Tibial nerve (tissue), 4 donors: ENCODE results near the gene AK4. TPM values are rescaled to one million over a fixed set of nuclear protein-coding genes. Genes with fewer than 3 reads are reported as not detected.

Source experiments
- DNase-seq, 2 donors: peaks; one replicate each; pipeline ENCODE4 v3.0.0-alpha.2; 2019; ENCODE audit warnings: low spot score in 2 of 2
- H3K27ac ChIP-seq, 4 donors: fragments of 200-600 bp; sonication (generic) in 3 of 4; one replicate each; pipeline ENCODE4 v1.5.1; 2017 to 2019; ENCODE audit warnings: mild to moderate bottlenecking in 1 of 4
- H3K27me3 ChIP-seq, 2 donors: fragments of 200-600 bp; sonication (generic) in 1 of 2; one replicate each; pipeline versions ENCODE4 v1.5.1 to v1.6.0; 2017 to 2019
- H3K36me3 ChIP-seq, 3 donors: fragments of 200-600 bp; sonication (generic); one replicate each; pipeline ENCODE4 v1.5.1; 2018 to 2019
- H3K4me1 ChIP-seq, 4 donors: fragments of 200-600 bp; sonication (generic) in 3 of 4; one replicate each; pipeline ENCODE4 v1.5.1; 2017 to 2019
- H3K4me3 ChIP-seq, 4 donors: fragments of 200-600 bp; sonication (generic) in 3 of 4; one replicate each; pipeline ENCODE4 v1.5.1; 2017 to 2019; ENCODE audit warnings: mild to moderate bottlenecking in 1 of 4, moderate library complexity in 1 of 4
- H3K9me3 ChIP-seq, 4 donors: fragments of 200-600 bp; sonication (generic) in 3 of 4; one replicate each; pipeline ENCODE4 v1.5.1; 2017 to 2019
- CTCF ChIP-seq, 5 experiments: fragments of 200-600 bp in 3 of 5; fragments of 450-650 bp in 2 of 5; sonication (generic) in 3 of 5; IDR thresholded peaks; one replicate each; pipeline ENCODE4 v1.5.1; 2016 to 2019; ENCODE audit warnings: antibody characterized with exemption in 5 of 5, mild to moderate bottlenecking in 3 of 5, moderate library complexity in 2 of 5
- EP300 ChIP-seq, 2 donors: sonication (generic); formaldehyde crosslinking; IDR thresholded peaks; one replicate each; pipeline ENCODE4 v1.6.1; 2017; ENCODE audit warnings: antibody characterized with exemption in 2 of 2, mild to moderate bottlenecking in 1 of 2
- POLR2A ChIP-seq, 2 donors: fragments of 450-650 bp; IDR thresholded peaks; one replicate each; pipeline ENCODE4 v1.6.1; 2017; ENCODE audit warnings: antibody characterized with exemption in 2 of 2, mild to moderate bottlenecking in 2 of 2, moderate library complexity in 2 of 2
- WGBS, 2 donors: methylation state at CpG; one replicate each; pipeline ENCODE4 v1.1.5; 2018; 5-methylcytosine and 5-hydroxymethylcytosine counted together
- total RNA-seq, 4 donors: library from RNA; depleted of rRNA; stranded (reverse); fragments of >200 nt; gene quantifications; one replicate each; pipeline ENCODE4 v1.1.0, GENCODE V29; 2016

AK4 gene
- total RNA-seq, 4 donors from 2014 or later = 16.1 to 24.9 (median 19.5) TPM

GRCh38 chr1:65208563-65208973 lies 60.6 kb downstream of the AK4 start:
- Histone ChIP-seq H3K4me3 (no peak overlapping the region), H3K27me3 (no peaks in the 10 kb centered on the region), H3K9me3 (no peaks in the 10 kb centered on the region), H3K27ac (no peak overlapping the region), H3K36me3 (no peaks in the 10 kb centered on the region), H3K4me1 (peaks cover 0 to 6% (median 3%) of the 10 kb centered on the region in 4 donors)
- TF ChIP-seq CTCF (IDR thresholded peaks at IDR 0.05) (no peak), POLR2A (IDR thresholded peaks at IDR 0.05) (no peak), EP300 (IDR thresholded peaks at IDR 0.05) (no peak)
- DNase-seq = no peak
- 73 to 82% methylated on average over 8 of the region's 8 CpGs for WGBS, 2 donors

- no peaks in the 10 kb centered on the region for H3K27me3 ChIP-seq
- DNase-seq = peak in 1 of 2 donors; percentile 73
- 45 to 46% methylated on average over 6 of the region's 6 CpGs for WGBS, 2 donors
- H3K9me3 ChIP-seq = no peaks in the 10 kb centered on the region
- TF ChIP-seq CTCF (IDR thresholded peaks at IDR 0.05) (peak; percentile 62 to 76 (median 63)), EP300 (IDR thresholded peaks at IDR 0.05) (no peak), POLR2A (IDR thresholded peaks at IDR 0.05) (no peak)
- H3K4me1 ChIP-seq = peaks cover 0 to 6% (median 3%) of the 10 kb centered on the region in 4 donors
- no peaks in the 10 kb centered on the region for H3K36me3 ChIP-seq
- H3K27ac ChIP-seq = no peak overlapping the region
- H3K4me3 ChIP-seq = no peak overlapping the region
Observed at GRCh38 chr1:65209005-65209885, 61.2 kb downstream of the AK4 start.

- Histone ChIP-seq H3K27me3 (no peaks in the 10 kb centered on the region), H3K27ac (no peak overlapping the region), H3K36me3 (no peaks in the 10 kb centered on the region), H3K9me3 (no peaks in the 10 kb centered on the region), H3K4me3 (no peak overlapping the region), H3K4me1 (peaks cover 0 to 6% (median 3%) of the 10 kb centered on the region in 4 donors)
- no peak for DNase-seq
- TF ChIP-seq POLR2A (IDR thresholded peaks at IDR 0.05) (no peak), EP300 (IDR thresholded peaks at IDR 0.05) (no peak), CTCF (IDR thresholded peaks at IDR 0.05) (no peak)
- 94 to 95% methylated on average over 5 of the region's 5 CpGs for WGBS, 2 donors
Observed at GRCh38 chr1:65210325-65210724, 62.3 kb downstream of the AK4 start.

DNA sequence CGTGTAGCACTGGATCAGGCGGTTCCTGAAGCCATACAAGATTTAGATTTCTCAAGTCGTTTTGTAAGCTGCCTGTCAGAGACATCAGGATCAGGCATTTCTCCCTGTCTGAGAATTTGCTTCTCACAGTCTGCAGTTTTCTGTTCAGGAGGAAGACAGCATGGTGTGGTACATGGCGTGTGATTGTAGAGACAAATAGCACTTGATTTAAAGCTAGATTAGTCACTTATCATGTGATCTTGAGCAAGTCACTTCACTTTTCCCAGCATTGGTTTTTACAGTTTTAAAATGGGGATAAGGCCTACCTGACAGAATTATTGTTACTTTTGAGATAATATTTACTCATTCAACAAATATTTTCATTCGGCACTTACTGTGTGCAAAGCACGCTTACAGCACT lies 63.3 kb downstream of the AK4 start:
- Histone ChIP-seq H3K4me1 (peaks cover 0 to 6% (median 3%) of the 10 kb centered on the region in 4 donors), H3K27me3 (no peaks in the 10 kb centered on the region), H3K4me3 (no peak overlapping the region), H3K27ac (no peak overlapping the region), H3K9me3 (no peaks in the 10 kb centered on the region), H3K36me3 (no peaks in the 10 kb centered on the region)
- DNase-seq = no peak
- 91 to 95% methylated on average over 6 of the region's 6 CpGs for WGBS, 2 donors
- TF ChIP-seq EP300 (IDR thresholded peaks at IDR 0.05) (no peak), POLR2A (IDR thresholded peaks at IDR 0.05) (no peak)

DNA sequence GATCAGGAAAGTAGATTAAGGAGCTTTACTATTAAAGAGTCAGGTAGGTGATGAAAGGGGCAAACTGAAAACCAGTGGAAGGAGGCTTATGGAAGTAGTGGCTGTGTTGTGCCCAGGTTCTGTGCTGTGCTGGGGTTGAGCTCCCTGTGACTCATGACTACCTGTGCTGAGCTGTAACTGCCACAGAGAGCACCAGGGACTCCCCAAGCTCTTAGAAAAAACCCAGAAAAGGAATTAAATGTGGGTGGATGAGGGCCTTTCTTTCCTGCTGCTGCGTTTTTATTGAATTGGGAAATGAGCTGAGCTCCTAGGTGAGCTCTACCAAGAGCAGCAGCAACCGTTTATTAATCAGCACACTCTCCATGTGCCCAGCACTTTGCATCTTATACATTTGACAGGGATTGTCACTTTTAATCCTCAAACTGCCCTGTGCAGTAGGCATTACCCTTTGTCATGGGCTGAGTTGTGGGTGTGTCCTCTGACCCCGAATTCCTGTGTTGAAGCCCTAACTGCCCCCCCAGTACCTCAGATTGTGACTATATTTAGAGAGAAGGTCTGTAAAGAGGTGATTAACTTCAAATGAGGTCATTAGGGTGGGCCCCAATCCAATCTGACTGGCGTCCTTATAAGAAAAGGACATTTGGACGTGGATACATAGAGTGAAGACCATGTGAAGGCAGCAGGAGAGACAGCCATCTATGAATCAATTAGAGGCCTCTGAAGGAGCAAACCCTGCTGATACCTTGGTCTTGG lies 65.4 kb downstream of the AK4 start:
- H3K36me3 ChIP-seq = no peaks in the 10 kb centered on the region
- H3K9me3 ChIP-seq = no peaks in the 10 kb centered on the region
- no peak for TF ChIP-seq CTCF (IDR thresholded peaks at IDR 0.05)
- no peak for TF ChIP-seq POLR2A (IDR thresholded peaks at IDR 0.05)
- TF ChIP-seq EP300 (IDR thresholded peaks at IDR 0.05) = no peak
- H3K27ac ChIP-seq = no peak overlapping the region
- H3K4me1 ChIP-seq = peaks cover 0 to 6% (median 3%) of the 10 kb centered on the region in 4 donors
- no peak overlapping the region for H3K4me3 ChIP-seq
- 65 to 66% methylated on average over 5 of the region's 5 CpGs for WGBS, 2 donors
- no peaks in the 10 kb centered on the region for H3K27me3 ChIP-seq
- DNase-seq = no peak
